AG04450 (cell line): ENCODE results near the gene MBLAC2. TPM values are rescaled to one million over a fixed set of nuclear protein-coding genes. Genes with fewer than 3 reads are reported as not detected.

ENCODE experiments used
- CTCF ChIA-PET: fragments of 300-600, 350-600 bp; formaldehyde crosslinking; extraction: SDS; loops from one replicate; lab custom pipeline; 2022; ENCODE audit warnings: antibody characterized with exemption, inconsistent platforms; lab: Charles Lee
- POLR2A ChIA-PET: fragments of 350-600 bp; formaldehyde crosslinking; extraction: SDS; loops from one replicate; lab custom pipeline; 2021; ENCODE audit warnings: antibody characterized with exemption, inconsistent platforms; lab: Yijun Ruan, JAX
- DNase-seq: peaks from one replicate; pipeline ENCODE4 v3.0.0-alpha.2; 2011; ENCODE audit warnings: low read depth, low spot score
- H3K27ac ChIP-seq: one replicate; pipeline ENCODE4 v1.5.1; 2012; ENCODE audit warnings: low read depth, low read length, control low read depth
- H3K27me3 ChIP-seq: one replicate; pipeline ENCODE4 v1.6.0; 2012; ENCODE audit warnings: low read length; ENCODE audit not compliant: control insufficient read depth, insufficient read depth
- H3K4me3 ChIP-seq: 2 replicates; pipeline ENCODE4 v1.5.1; 2011; ENCODE audit warnings: mild to moderate bottlenecking, low read depth, low read length, control low read depth
- H3K9me3 ChIP-seq: 2 replicates; pipeline ENCODE4 v1.5.1; 2012; ENCODE audit warnings: low read length; ENCODE audit not compliant: control insufficient read depth, insufficient read depth
- polyA plus RNA-seq: library from polyadenylated mRNA; depleted of rRNA; stranded (reverse); fragments of >200 nt; gene quantifications from 2 replicates; pipeline ENCODE4 v1.2.3, GENCODE V29; 2011
- TF ChIP-seq, protein P1 (sequence below): IDR thresholded peaks from 2 replicates; pipeline ENCODE4 v1.5.1; 2011; ENCODE audit warnings: low read depth, low read length, control low read depth, inconsistent platforms

The MBLAC2 gene
- polyA plus RNA-seq, 1 experiment = 2.8 TPM

DNA sequence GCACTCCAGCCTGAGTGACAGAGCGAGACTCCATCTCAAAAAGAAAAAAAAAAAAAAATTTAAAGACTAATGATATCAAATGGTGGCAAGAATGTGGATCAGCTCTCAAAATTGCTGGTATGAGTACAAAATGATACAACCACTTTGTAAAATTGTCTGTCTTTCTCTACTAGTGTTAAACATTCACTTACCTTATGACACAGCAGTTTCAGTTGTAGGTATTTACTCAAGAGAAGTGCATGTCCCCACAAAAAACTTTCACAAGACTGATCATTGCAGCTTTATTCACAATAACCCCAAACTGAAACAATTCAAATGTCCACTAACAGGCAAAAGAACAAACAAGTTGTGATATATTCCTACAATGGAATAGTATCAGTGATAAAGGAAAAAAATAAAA lies 50.3 kb downstream of the MBLAC2 start:
- Histone ChIP-seq H3K4me3 (no peak overlapping the region), H3K9me3 (no peaks in the 10 kb centered on the region), H3K27ac (no peak overlapping the region), H3K27me3 (peaks cover 2% of the 10 kb centered on the region)
- ChIA-PET POLR2A (no interaction called here), CTCF (interaction anchor here (2.1 kb wide), 1 partner anchor 359 kb away, joined by 7 read pairs; no protein-coding TSS in a partner anchor)
- TF ChIP-seq, protein P1, sequence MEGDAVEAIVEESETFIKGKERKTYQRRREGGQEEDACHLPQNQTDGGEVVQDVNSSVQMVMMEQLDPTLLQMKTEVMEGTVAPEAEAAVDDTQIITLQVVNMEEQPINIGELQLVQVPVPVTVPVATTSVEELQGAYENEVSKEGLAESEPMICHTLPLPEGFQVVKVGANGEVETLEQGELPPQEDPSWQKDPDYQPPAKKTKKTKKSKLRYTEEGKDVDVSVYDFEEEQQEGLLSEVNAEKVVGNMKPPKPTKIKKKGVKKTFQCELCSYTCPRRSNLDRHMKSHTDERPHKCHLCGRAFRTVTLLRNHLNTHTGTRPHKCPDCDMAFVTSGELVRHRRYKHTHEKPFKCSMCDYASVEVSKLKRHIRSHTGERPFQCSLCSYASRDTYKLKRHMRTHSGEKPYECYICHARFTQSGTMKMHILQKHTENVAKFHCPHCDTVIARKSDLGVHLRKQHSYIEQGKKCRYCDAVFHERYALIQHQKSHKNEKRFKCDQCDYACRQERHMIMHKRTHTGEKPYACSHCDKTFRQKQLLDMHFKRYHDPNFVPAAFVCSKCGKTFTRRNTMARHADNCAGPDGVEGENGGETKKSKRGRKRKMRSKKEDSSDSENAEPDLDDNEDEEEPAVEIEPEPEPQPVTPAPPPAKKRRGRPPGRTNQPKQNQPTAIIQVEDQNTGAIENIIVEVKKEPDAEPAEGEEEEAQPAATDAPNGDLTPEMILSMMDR = no peak
- no peak for DNase-seq

DNA sequence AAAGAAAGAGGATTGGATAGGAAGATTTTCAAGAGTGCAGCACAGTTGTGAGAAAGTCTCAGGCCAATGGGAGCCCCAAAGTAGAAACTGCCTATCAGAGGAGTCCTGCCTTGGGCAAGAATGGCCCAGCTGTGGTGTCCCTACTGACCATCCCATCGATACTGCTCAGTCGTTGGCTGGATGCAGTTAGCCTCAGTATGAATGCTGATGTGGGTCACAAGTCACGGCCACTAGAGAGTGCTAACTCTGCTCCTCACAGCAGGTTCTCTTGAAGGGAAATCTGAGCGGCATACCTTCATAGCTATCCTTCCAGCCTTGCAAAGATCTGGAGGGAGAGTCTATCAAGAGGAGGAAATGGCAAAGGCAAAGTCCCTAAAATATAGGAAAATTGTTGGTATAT lies 53.4 kb downstream of the MBLAC2 start:
- Histone ChIP-seq H3K27me3 (peaks cover 2% of the 10 kb centered on the region), H3K4me3 (no peak overlapping the region), H3K9me3 (no peaks in the 10 kb centered on the region), H3K27ac (no peak overlapping the region)
- ChIA-PET POLR2A (no interaction called here), CTCF (interaction anchor here (1.0 to 1.7 kb wide), 2 partner anchors 18 to 362 kb away, joined by 3 to 5 read pairs; no protein-coding TSS in a partner anchor)
- TF ChIP-seq, protein P1 = peak; percentile 25; the same call in 1 of the 2 replicates
- no peak for DNase-seq

DNA sequence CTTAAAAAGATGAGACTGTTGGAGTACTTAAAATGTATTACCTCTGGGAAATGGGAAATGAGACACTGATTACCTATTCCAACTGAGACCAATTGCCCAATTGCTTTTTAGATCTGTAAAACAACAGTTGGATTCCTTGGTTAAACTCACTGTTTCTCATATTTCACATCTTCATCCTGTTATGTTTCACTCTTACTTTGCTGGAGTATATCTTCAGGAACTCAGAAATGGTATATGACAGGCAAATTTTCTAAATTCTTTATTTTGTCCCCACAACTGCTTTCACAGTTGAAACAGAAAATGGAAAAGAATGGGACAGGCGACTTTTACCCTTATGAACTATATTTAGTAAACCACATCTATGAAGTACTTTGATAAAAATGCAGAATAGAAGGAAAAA lies 56.4 kb downstream of the MBLAC2 start:
- POLR2A ChIA-PET = no interaction called here

DNA sequence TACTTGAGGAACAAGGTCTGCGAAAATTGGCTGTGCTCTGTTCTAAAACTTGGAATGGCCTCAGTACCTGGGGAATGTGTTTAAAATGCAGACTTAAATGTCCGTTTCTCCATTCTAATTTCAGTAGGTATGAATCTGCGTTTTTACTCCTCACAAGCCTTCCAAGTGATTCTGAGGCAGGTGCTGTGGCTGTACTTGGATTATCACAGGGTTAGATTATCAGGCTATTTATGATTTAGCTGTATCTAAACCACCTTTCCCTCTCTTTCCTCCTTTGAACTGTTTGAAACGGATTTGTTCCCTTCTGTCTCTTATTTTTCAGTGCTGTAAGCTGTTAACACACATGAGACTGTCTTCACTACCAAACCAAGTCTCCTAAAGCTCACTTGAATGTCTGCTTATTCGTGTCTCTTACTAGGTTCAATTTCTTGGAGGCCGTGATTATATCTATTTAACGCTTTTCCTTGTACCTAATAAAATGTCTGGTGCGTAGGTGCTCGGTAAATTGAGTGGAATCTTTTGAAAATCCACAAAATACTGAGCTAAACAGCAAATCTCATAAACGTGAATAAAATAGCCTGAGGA lies 64.3 kb downstream of the MBLAC2 start:
- DNase-seq = no peak
- H3K27ac ChIP-seq = peak overlapping the region; percentile 79
- no peaks in the 10 kb centered on the region for H3K9me3 ChIP-seq
- ChIA-PET CTCF (interaction anchor here (0.6 to 2.7 kb wide), 10 partner anchors 13 to 1726 kb away, joined by 3 to 18 read pairs (median 5); partner anchors contain the start of genes LYSMD3, MBLAC2 and POLR3G), POLR2A (interaction anchor here (0.7 to 1.4 kb wide), 4 partner anchors 10 to 373 kb away, joined by 3 to 7 read pairs (median 3); partner anchors contain the start of genes MBLAC2 and POLR3G)
- H3K27me3 ChIP-seq = no peaks in the 10 kb centered on the region
- H3K4me3 ChIP-seq = peak overlapping the region; percentile 69
- TF ChIP-seq, protein P1 = no peak

More for the DNA sequence above, 56.4 kb downstream of the MBLAC2 start:
- CTCF ChIA-PET = interaction anchor here (1.0 to 1.9 kb wide), 2 partner anchors 21 to 112 kb away, joined by 3 to 8 read pairs; no protein-coding TSS in a partner anchor
- no peak for DNase-seq
- Histone ChIP-seq H3K27me3 (peaks cover 2% of the 10 kb centered on the region), H3K4me3 (no peak overlapping the region), H3K9me3 (no peaks in the 10 kb centered on the region), H3K27ac (no peak overlapping the region)
- TF ChIP-seq, protein P1 = no peak
